Measurements from ENCODE around the gene RBFOX1.

RBFOX1 gene

DNA sequence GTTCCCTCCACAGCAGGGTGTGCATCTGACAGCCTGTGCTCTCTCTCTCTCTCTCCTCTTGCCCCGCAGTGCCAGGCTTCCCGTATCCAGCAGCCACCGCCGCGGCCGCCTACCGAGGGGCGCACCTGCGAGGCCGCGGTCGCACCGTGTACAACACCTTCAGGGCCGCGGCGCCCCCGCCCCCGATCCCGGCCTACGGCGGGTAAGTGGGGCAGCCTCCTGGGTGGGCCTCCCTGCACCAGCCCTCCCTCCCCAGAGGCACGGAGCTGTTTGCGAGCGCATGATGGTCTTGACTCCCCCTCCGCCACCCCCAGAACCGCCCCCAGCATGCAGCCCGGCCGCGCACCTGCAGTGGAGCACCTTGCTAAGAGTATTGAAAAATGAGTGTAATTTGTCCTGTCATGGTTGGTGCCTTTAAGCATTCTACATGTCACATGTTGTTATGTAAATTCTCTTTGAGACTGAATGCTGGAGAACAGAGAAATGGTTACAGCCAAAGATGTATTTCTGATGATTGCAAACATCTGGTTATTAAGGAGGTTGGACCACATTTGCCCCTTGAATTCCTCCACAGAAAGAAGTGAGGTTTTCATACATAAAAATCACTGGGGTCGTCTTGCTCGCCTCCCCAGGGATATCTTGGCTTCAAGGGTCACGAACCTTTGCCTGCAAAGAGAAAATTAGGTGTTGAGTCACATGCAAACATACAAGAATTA, 321.3 kb downstream of the RBFOX1 start:
- DNase-seq (ENCODE audit: low spot score) (no peak), FAIRE-seq (no peak)

- no peak for DNase-seq (ENCODE audit: low spot score)
- no peak for FAIRE-seq
These were observed 343.0 kb downstream of the RBFOX1 start for GRCh38 chr16:7675628-7676027.

GRCh38 chr16:7680296-7680695, 347.7 kb downstream of the RBFOX1 start:
- FAIRE-seq (no peak), DNase-seq (ENCODE audit: low spot score) (no peak)

DNA sequence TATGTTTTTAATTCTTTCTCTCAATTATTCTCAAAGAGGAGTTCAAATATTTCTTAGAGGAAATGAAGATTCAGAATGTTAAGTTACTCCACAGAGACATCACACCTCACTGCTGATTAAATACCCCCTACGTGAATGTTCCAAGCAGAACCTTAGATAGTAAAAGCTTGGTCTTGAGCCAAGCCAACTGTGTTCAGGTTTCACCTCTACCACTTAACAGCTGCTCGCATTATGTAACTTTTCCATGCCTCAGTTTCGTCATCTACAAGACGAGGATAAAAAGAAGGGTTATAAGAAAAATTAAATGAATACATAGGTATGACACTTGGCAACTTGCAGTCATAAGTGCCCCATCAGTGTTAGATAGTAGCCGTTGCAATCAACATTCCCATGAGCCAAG, 356.2 kb downstream of the RBFOX1 start:
- no peak for FAIRE-seq
- no peak for DNase-seq (ENCODE audit: low spot score)

- no peak for DNase-seq (ENCODE audit: low spot score)
- FAIRE-seq: no peak
These were observed 356.6 kb downstream of the RBFOX1 start for GRCh38 chr16:7689234-7689633.

GRCh38 chr16:7691533-7691932, 358.9 kb downstream of the RBFOX1 start:
- no peak for DNase-seq (ENCODE audit: low spot score)
- no peak for FAIRE-seq

DNA sequence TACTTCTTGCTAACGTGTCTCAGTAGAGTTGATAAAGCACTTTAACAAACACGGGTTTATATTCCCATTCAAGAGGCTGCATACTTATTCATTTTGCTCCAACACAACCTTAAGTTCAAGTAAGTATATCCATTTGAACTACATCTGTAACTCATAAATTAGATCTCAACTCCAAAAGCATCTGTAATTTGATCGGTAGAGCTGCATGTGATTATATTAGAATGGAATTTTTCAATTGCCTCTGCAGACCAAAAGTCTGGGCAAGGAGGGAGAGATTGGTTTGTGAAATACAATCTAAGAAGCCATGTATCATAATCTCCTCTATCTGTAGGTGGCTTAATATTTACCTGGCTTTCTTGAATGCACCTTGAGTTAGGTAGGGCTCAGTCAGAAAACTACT, 371.0 kb downstream of the RBFOX1 start:
- DNase-seq (ENCODE audit: low spot score) (no peak), FAIRE-seq (no peak)

DNA sequence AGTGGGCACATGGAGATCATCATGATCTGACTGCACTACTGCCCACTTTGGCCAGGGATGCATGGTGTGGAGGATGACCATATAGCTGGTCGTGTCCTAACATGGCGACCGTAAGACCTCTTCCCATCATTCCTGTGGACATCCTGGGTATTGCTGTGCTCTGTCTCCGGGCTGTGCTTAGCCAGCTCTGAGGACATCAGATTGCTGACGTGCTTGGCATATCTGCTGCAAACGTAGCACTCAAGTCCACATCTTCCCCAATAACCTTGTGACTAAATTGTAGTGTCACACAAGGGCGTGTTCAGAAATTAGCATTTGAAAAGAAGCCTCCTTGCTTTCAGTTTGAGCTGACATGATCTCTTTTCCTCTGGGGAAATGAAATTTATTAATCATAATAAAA, 373.2 kb downstream of the RBFOX1 start:
- FAIRE-seq: no peak
- DNase-seq (ENCODE audit: low spot score): no peak

GRCh38 chr16:7709186-7709585, 376.5 kb downstream of the RBFOX1 start:
- FAIRE-seq (no peak), DNase-seq (ENCODE audit: low spot score) (no peak)

GRCh38 chr16:7713244-7713643, 380.6 kb downstream of the RBFOX1 start:
- no peak for FAIRE-seq
- DNase-seq (ENCODE audit: low spot score): no peak

GRCh38 chr16:7714775-7715174, 382.1 kb downstream of the RBFOX1 start:
- no peak for DNase-seq (ENCODE audit: low spot score)

DNA sequence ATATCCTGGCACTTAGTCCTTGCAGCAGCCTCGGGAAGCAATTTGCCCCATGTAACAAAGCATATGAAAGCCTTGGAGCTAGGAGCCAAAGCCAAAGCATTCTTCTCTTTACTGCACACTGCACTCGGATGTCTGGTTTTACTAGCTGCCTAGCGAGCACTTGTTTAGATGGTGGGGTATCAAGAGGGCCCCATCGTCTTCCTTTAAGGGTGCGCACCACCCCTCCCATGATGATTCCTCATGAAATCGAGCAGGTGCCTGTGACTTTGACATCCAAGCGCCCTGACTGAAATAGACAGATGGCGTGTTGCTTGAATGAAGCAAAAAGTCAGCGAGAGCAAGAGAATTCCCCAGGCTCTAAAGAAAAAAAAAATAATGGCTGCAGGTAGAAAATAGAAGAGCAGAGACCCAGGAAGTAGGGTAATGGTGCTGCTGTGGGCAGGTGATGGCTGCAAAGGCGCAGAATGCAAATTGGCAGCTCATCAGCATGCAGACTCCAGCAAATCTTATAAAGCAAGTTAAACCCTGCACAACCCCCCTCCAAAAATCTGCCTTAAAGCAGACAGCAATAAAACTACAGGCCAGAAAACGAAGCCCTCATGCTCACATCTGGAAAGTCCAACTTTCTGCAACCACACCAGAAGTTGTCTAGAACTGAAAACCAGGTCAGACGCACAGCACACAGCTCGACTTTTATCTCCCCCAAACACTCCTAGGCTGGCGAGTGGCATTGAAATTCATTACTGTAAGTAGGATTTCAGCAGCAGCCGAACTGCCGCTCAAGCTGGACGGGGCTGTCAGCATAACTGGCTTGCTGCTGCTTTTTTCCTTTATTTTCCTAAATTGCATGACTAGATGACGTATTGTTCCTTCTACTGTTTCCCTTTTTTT, 384.3 kb downstream of the RBFOX1 start:
- FAIRE-seq: no peak
- no peak for DNase-seq (ENCODE audit: low spot score)

More at GRCh38 chr16:7714775-7715174, 382.1 kb downstream of the RBFOX1 start:
- FAIRE-seq: no peak

DNA sequence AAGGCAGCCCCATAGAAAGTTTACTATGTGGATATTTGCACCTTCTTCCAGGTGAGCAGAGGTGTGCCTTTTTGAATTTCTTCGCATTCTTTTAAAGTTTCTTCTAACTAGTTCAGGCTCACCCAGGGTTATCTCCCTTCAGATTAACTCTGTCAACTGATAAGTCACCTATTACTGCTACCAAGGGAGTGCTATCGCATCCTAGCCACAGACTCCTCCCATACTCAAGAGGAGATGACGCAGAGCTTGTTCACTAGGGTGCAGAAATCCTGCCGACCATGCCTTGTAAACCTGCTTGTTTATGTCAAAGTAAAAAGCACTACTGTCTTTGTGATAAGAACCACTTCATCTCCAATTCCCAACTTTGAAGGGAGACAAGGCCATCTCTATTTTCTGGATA, 390.1 kb downstream of the RBFOX1 start:
- DNase-seq (ENCODE audit: low spot score) (no peak), FAIRE-seq (no peak)

DNA sequence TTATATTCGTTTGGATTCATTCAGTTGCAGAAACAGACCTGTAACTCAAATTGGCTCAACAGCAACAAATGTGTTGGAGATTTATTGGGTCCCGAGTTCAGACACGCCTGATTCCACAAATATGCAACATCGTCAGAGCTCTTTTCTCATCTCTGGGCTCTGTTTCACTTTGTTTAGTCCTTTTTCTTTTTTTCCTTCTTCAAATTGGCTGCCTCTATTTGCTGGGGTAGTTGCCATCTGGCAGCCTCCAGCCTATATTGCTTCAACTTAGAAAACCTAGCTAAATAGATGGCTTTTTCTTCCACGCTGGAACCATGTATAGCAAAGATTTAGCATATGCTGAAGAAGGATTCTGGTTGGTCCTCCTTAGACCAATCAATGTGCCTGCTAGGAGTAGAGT, 398.5 kb downstream of the RBFOX1 start:
- FAIRE-seq: no peak
- no peak for DNase-seq (ENCODE audit: low spot score)

DNA sequence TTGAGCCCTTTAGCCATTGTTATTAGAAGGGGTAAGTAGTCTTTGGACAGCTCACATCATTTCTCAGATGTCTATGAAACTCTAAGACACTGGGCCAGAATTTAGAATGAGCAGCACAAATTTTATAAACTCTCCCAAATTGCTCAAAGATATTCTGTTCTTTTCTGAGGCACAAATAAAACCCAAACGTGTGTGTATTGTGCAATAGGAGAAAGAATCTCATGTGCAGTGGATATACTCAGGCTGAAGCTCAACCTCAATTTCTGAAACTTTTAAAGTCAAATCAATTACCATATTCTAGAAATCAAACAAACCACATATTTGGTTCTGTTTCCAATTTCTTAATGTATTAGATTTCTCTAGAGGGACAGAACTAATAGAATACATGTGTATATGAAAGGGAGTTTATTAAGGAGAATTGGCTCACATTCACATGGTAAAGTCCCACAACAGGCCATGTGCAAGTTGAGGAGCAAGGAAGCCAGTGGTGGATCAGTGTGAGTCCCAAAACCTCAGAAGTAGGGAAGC, 403.6 kb downstream of the RBFOX1 start:
- DNase-seq (ENCODE audit: low spot score) (no peak), FAIRE-seq (no peak)

DNA sequence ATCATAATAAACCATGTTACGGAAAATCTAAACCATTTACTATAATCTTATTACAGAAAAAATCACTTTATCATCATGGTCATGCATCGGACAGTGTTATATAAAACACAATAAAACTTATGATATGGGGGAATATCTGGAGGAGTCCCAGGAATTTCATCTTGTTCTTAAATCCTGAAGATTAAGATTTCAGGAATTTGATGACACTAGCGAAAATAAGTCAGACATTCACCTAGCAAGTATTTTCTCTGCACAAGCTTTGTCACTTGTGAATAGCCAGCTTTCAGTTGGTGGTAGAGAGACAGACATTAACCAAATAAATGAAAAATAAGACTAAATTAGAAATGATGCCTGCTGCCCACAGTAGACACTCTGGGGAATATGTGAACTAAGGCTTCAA, 410.0 kb downstream of the RBFOX1 start:
- DNase-seq (ENCODE audit: low spot score): no peak
- no peak for FAIRE-seq

- DNase-seq (ENCODE audit: low spot score): no peak
- FAIRE-seq: no peak
These were observed 412.1 kb downstream of the RBFOX1 start for GRCh38 chr16:7744546-7745264.

- FAIRE-seq (no peak), DNase-seq (ENCODE audit: low spot score) (no peak)
These were observed 412.6 kb downstream of the RBFOX1 start for GRCh38 chr16:7745276-7745675.

DNA sequence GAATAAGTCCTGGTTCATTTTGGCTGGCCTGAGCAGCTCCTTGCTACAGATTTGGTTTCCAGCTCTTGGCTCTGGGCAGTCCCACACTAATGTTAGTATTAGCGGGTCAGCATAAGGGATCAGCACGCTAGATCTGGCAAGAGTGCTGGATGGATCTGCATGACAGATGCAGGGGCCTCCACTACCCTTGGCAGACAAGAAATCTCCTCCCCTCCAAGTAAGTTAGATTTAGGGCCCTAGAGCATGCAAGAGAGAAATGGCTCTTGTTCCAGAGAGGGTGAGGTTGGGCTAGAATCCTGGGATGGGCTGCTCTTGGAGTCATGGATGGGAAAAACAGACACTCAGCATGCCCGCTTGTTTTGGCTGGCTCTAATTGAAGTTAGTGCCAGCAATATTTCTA, 414.3 kb downstream of the RBFOX1 start:
- DNase-seq (ENCODE audit: low spot score): no peak
- no peak for FAIRE-seq

DNA sequence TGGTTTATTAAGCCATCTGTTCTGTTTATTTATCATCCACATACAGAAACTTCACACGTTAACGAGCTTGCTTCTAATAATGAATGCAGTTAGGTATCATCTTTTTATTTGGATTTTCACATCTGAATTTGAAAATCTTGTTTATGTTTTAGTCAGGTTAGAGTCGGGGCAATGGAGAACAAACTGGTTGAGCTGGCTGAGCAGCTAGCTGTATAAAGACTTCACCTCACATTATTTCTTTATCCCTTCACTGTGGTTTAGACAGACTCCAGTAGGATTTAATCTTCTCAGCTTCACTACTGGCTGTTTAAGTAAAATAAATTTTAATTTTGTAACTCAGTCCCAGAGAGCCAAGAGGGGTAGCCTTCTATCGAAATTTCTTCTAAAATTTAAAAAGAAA, 415.9 kb downstream of the RBFOX1 start:
- DNase-seq (ENCODE audit: low spot score) (no peak), FAIRE-seq (no peak)

GRCh38 chr16:7755347-7755882, 422.8 kb downstream of the RBFOX1 start:
- no peak for FAIRE-seq

More at GRCh38 chr16:7755347-7755882, 422.8 kb downstream of the RBFOX1 start:
- no peak for DNase-seq (ENCODE audit: low spot score)

All from urothelium cell line (cell line).